ENCODE data around the gene ZSCAN10.

DNA sequence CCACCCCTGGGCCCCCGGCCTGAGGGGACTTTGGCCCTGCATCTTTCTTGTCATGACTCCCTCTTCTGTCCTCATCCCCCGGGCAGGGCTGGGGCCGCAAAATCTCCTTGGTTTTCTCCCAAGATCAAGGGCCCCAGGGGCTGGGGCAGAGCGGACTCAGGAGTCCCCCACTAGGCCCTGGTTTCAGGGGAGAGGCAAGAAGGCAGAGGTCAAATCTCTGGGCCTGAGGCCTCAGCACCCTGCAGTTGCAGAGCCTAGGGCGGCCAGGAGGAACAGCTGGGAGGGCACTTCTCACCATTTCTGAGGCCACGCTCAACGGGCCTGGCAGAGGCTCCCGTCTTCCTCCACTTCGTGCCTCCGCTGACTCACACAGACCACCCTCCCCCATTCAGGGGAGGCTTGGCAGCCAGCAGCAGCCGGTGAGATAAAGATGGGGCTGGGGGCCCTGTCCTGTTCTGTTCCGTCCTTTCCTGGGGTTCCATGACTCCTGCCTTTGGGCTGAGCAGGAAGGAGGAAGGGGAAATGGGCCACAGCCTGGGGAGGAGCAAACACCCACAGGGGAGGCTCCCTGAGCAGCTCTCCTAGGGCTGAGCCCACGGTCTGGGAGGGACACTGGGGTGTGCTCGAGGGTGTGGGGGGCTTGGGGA, 12.4 kb downstream of the ZSCAN10 start:
- TF ChIP-seq ZNF878 (CRISPR knock-in tag; IDR thresholded peaks at IDR 0.05) (no peak), KDM5A (IDR thresholded peaks at IDR 0.05; ENCODE audit: borderline replicate concordance, low read length) (no peak), RARG (CRISPR knock-in tag; IDR thresholded peaks at IDR 0.05; ENCODE audit: low read depth) (peak; percentile 67; the same call in 1 of the 2 replicates), CTCF (CRISPR knock-in tag; IDR thresholded peaks at IDR 0.05) (no peak), ZNF788 (CRISPR knock-in tag; IDR thresholded peaks at IDR 0.05; ENCODE audit: borderline replicate concordance) (no peak), HDAC2 (CRISPR knock-in tag; IDR thresholded peaks at IDR 0.05) (no peak), PBX3 (CRISPR knock-in tag; IDR thresholded peaks at IDR 0.05; ENCODE audit: borderline replicate concordance) (no peak), CREM (IDR thresholded peaks at IDR 0.05) (no peak), CREM (CRISPR knock-in tag; IDR thresholded peaks at IDR 0.05) (no peak), JUN (CRISPR knock-in tag; IDR thresholded peaks at IDR 0.05) (no peak)
- TF ChIP-seq, protein P1, sequence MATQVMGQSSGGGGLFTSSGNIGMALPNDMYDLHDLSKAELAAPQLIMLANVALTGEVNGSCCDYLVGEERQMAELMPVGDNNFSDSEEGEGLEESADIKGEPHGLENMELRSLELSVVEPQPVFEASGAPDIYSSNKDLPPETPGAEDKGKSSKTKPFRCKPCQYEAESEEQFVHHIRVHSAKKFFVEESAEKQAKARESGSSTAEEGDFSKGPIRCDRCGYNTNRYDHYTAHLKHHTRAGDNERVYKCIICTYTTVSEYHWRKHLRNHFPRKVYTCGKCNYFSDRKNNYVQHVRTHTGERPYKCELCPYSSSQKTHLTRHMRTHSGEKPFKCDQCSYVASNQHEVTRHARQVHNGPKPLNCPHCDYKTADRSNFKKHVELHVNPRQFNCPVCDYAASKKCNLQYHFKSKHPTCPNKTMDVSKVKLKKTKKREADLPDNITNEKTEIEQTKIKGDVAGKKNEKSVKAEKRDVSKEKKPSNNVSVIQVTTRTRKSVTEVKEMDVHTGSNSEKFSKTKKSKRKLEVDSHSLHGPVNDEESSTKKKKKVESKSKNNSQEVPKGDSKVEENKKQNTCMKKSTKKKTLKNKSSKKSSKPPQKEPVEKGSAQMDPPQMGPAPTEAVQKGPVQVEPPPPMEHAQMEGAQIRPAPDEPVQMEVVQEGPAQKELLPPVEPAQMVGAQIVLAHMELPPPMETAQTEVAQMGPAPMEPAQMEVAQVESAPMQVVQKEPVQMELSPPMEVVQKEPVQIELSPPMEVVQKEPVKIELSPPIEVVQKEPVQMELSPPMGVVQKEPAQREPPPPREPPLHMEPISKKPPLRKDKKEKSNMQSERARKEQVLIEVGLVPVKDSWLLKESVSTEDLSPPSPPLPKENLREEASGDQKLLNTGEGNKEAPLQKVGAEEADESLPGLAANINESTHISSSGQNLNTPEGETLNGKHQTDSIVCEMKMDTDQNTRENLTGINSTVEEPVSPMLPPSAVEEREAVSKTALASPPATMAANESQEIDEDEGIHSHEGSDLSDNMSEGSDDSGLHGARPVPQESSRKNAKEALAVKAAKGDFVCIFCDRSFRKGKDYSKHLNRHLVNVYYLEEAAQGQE (IDR thresholded peaks at IDR 0.05; ENCODE audit: borderline replicate concordance in 1 of 2, low read depth in 1 of 2, low read length in 2 of 2): no peak
- TF ChIP-seq, protein P2, sequence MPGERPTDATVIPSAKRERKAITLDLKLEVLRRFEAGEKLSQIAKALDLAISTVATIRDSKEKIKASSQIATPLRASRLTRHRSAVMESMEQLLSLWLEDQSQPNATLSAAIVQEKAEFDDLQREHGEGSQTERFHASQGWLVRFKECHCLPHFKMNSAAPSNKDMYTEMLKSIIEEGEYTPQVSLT (CRISPR knock-in tag; IDR thresholded peaks at IDR 0.05; ENCODE audit: borderline replicate concordance, low read depth): no peak
